ENCODE results near the gene TMEM178B.
"Not testable (repeated sequence)": the region's sequence is repeated elsewhere in the genome, so short reads cannot be mapped to it uniquely, and the experiment has no call there.

Gene TMEM178B

DNA sequence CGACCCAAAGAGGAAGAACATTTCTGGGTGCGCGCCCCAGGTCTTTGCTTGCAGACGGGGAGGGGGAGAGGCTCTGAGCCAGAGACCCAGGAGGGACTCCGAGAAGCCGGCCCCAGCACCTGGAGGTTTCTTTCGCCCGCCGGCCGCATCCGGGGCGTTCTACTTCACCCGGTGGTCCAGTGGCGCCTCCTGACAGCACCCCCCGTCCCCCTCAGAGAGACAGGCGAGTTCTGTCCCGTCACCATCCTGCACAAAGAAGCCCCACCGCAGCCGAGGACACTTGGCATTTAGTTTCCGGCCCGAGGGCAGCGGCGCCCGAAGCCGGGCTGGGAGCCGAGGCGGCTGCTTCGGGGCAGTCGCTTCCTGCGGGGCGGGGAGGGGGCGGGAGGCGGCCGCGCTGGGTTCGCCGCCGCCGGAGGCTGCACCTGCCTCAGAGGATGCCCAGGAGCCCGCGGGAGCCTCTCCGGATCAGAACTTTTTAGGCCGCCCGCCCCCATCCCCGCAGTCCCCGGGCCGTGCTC, at the start of gene TMEM178B:
Gene TMEM178B (plus strand): TSS at position 424 of the 521 bp plus-strand sequence.
- no peak for DNase-seq (ENCODE audit: low read depth)
- TF ChIP-seq, protein P1, sequence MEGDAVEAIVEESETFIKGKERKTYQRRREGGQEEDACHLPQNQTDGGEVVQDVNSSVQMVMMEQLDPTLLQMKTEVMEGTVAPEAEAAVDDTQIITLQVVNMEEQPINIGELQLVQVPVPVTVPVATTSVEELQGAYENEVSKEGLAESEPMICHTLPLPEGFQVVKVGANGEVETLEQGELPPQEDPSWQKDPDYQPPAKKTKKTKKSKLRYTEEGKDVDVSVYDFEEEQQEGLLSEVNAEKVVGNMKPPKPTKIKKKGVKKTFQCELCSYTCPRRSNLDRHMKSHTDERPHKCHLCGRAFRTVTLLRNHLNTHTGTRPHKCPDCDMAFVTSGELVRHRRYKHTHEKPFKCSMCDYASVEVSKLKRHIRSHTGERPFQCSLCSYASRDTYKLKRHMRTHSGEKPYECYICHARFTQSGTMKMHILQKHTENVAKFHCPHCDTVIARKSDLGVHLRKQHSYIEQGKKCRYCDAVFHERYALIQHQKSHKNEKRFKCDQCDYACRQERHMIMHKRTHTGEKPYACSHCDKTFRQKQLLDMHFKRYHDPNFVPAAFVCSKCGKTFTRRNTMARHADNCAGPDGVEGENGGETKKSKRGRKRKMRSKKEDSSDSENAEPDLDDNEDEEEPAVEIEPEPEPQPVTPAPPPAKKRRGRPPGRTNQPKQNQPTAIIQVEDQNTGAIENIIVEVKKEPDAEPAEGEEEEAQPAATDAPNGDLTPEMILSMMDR (IDR thresholded peaks at IDR 0.05; ENCODE audit: control insufficient read depth, insufficient read depth, low read depth, low read length, missing control alignments) = no peak
- peak within 1 kb of the TSS; percentile 42 for H3K4me3 ChIP-seq (ENCODE audit: control insufficient read depth, low read depth, low read length)

DNA sequence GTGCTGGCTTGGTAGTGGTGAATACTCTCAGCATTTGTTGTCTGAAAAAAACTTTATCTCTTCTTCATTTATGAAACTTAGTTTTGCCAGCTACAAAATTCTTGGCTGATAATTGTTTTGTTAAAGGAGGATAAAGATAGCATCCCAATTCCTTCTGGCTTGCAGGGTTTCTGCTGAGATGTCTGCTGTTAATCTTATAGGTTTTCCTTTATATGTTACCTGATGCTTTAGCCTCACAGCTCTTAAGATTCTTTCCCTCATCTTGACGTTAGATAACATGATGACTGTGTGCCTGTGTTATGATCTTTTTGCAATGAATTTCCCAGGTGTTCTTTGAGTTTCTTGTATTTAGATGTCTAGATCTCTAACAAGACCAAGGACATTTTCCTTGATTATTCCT, 49.2 kb upstream of the TMEM178B start:
- TF ChIP-seq, protein P1 (IDR thresholded peaks at IDR 0.05; ENCODE audit: control insufficient read depth, insufficient read depth, low read depth, low read length, missing control alignments) = no peak
- no peak for DNase-seq (ENCODE audit: low read depth)

DNA sequence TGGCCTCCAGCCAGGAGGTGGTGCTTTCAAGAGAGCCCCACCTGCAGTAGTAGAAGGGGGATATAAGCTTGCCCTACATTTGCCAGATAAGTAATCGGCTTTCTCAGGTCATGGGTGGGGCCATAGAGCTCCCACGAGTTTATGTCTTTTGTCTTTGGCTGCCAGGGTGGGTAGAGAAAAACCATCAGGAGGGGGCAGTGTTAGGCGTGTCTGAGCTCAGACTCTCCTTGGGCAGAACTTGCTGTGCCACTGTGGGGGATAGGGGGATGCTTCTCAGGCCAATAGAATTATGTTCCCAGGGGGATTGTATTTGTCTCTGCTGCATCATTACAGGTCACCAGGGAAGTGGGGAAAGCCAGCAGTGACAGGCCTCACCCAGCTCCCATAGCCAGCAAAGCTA, 46.8 kb upstream of the TMEM178B start:
- TF ChIP-seq, protein P1 (IDR thresholded peaks at IDR 0.05; ENCODE audit: control insufficient read depth, insufficient read depth, low read depth, low read length, missing control alignments) = no peak
- DNase-seq (ENCODE audit: low read depth) = no peak
- H3K4me3 ChIP-seq (ENCODE audit: control insufficient read depth, low read depth, low read length) = no peak overlapping the region

More for the DNA sequence above, 49.2 kb upstream of the TMEM178B start:
- no peak overlapping the region for H3K4me3 ChIP-seq (ENCODE audit: control insufficient read depth, low read depth, low read length)

DNA sequence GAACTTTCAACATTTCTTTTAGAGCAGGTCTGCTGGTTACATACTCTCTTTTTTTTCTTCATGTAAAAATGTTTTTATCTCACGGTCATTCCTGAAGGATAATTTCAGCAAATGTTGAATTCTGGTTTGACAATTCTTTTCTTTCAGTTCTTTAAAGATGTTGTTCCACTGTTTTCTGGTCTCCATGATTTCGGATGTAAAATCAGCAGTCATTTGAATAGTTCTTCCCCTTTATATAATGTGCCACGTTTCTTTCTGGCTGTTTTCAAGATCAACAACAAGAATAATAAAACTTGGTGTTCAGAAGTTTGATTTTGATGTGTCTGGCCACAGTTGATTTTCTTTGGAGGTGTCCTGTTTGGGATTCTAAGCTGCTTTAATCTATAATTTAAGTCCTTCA, 45.1 kb upstream of the TMEM178B start:
- H3K4me3 ChIP-seq (ENCODE audit: control insufficient read depth, low read depth, low read length) = no peak overlapping the region
- TF ChIP-seq, protein P1 (IDR thresholded peaks at IDR 0.05; ENCODE audit: control insufficient read depth, insufficient read depth, low read depth, low read length, missing control alignments) = no peak
- DNase-seq (ENCODE audit: low read depth) = no peak

DNA sequence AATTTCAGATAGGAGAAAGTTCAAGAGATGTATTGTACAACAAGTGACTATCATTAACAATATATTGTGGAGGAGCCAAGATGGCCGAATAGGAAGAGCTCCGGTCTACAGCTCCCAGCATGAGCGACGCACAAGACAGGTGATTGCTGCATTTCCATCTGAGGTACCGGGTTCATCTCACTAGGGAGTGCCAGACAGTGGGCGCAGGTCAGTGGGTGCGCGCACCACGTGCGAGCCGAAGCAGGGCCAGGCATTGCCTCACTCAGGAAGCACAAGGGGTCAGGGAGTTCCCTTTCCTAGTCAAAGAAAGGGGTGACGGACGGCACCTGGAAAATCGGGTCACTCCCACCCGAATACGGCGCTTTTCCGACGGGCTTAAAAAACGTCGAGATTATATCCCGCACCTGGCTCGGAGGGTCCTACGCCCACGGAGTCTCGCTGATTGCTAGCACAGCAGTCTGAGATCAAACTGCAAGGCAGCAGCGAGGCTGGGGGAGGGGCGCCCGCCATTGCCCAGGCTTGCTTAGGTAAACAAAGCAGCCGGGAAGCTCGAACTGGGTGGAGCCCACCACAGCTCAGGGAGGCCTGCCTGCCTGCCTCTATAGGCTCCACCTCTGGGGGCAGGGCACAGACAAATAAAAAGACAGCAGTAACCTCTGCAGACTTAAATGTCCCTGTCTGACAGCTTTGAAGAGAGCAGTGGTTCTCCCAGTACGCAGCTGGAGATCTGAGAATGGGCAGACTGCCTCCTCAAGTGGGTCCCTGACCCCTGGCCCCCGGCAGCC, 41.1 kb upstream of the TMEM178B start:
- DNase-seq (ENCODE audit: low read depth); H3K4me3 ChIP-seq (ENCODE audit: control insufficient read depth, low read depth, low read length): not testable (repeated sequence)

DNA sequence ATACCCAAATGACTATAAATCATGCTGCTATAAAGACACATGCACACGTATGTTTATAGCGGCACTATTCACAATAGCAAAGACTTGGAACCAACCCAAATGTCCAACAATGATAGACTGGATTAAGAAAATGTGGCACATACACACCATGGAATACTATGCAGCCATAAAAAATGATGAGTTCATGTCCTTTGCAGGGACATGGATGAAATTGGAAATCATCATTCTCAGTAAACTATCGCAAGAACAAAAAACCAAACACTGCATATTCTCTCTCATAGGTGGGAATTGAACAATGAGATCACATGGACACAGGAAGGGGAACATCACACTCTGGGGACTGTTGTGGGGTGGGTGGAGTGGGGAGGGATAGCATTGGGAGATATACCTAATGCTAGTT, 35.8 kb upstream of the TMEM178B start:
- H3K4me3 ChIP-seq (ENCODE audit: control insufficient read depth, low read depth, low read length); DNase-seq (ENCODE audit: low read depth): not testable (repeated sequence)

DNA sequence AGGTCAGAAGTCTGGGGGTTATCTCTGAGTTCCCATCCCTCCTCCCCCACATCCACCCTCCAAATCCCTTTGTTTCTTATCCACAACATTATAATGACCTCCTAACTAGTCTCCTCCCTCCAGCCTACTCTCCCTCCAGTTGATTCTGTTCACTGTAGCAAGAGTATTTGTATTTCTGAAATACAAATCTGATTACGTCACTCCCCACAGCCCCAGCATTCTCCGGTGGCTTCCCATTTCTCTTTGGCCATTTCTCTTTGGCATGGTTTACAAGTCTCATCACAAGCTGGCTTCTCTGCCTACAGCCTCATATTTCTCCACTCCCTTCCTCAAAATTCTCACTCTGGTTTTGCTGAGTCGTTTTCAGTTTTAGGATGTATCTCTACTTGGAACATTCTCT, 34.5 kb upstream of the TMEM178B start:
- no peak overlapping the region for H3K4me3 ChIP-seq (ENCODE audit: control insufficient read depth, low read depth, low read length)
- DNase-seq (ENCODE audit: low read depth) = no peak
- TF ChIP-seq, protein P1 (IDR thresholded peaks at IDR 0.05; ENCODE audit: control insufficient read depth, insufficient read depth, low read depth, low read length, missing control alignments) = no peak
